Epidermal melanocyte (primary cell): ENCODE data around the gene PREX1.
A peak's percentile ranks its signal among the peaks of the same experiment; 100 is the strongest.

Source experiments
- DNase-seq: peaks from one replicate; pipeline ENCODE4 v3.0.0; 2011; ENCODE audit warnings: low spot score; ENCODE audit not compliant: insufficient read length

The PREX1 gene

GRCh38 chr20:48661575-48662455 lies 166.0 kb downstream of the PREX1 start:
- DNase-seq: no peak

GRCh38 chr20:48660788-48661187 lies 167.0 kb downstream of the PREX1 start:
- no peak for DNase-seq

GRCh38 chr20:48659858-48660257 lies 167.9 kb downstream of the PREX1 start:
- DNase-seq: no peak

GRCh38 chr20:48658505-48658904 lies 169.3 kb downstream of the PREX1 start:
- no peak for DNase-seq

GRCh38 chr20:48658198-48658476 lies 169.7 kb downstream of the PREX1 start:
- no peak for DNase-seq

GRCh38 chr20:48657426-48658197 lies 170.2 kb downstream of the PREX1 start:
- DNase-seq: peak; percentile 94

GRCh38 chr20:48656661-48657211 lies 171.1 kb downstream of the PREX1 start:
- DNase-seq: no peak

GRCh38 chr20:48656137-48656536 lies 171.7 kb downstream of the PREX1 start:
- no peak for DNase-seq

GRCh38 chr20:48653706-48654051 lies 174.1 kb downstream of the PREX1 start:
- no peak for DNase-seq

- no peak for DNase-seq
Measured at GRCh38 chr20:48652961-48653705, 174.7 kb downstream of the PREX1 start.

- DNase-seq: no peak
Measured at GRCh38 chr20:48651960-48652359, 175.8 kb downstream of the PREX1 start.

GRCh38 chr20:48651271-48651670 lies 176.5 kb downstream of the PREX1 start:
- no peak for DNase-seq

- DNase-seq: no peak
Measured at GRCh38 chr20:48649868-48650267, 177.9 kb downstream of the PREX1 start.

GRCh38 chr20:48649104-48649626 lies 178.6 kb downstream of the PREX1 start:
- no peak for DNase-seq

GRCh38 chr20:48648482-48649051 lies 179.2 kb downstream of the PREX1 start:
- no peak for DNase-seq

- DNase-seq: no peak
Measured at GRCh38 chr20:48647858-48648257, 179.9 kb downstream of the PREX1 start.

GRCh38 chr20:48645666-48646065 lies 182.1 kb downstream of the PREX1 start:
- no peak for DNase-seq

GRCh38 chr20:48644286-48644828 lies 183.4 kb downstream of the PREX1 start:
- DNase-seq: no peak

GRCh38 chr20:48642105-48642880 lies 185.5 kb downstream of the PREX1 start:
- DNase-seq: no peak

GRCh38 chr20:48640871-48641270 lies 186.9 kb downstream of the PREX1 start:
- DNase-seq: no peak
